ENCODE measurements around the gene CDH4.

CDH4 gene

DNA sequence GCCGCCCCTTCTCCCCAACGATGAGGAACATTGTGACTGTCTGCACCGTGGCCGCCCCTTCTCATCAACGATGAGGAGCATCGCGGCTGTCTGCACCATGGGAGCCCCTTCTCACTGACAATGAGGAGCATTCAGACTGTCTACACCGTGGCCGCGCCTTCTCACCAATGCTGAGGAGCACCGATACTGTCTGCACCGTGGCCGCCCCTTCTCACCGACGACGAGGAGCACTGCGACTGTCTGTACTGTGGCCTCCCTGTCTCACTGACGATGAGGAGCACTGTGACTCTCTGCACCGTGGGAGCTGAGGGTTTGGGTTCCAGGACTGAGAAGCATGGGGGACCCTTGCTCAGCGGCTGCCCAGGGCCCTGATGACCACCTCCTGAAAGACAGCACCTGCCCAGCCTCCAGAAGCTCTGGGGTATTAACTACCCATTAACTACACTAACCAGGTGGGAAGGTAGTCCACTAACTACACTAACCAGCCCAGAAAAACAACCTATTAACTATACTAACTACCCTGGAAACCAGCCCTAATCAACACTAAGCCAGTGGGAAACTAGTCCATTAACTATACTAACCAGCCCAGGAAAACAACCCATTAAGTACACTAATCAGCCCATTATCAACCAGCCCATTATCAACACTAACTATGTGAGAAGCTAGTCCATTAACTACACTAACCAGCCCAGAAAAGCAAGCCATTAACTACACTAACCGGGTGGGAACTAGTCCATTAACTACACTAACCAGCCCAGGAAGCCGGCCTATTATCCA is 696.7 kb downstream of the CDH4 start:
- TF ChIP-seq, protein P1, sequence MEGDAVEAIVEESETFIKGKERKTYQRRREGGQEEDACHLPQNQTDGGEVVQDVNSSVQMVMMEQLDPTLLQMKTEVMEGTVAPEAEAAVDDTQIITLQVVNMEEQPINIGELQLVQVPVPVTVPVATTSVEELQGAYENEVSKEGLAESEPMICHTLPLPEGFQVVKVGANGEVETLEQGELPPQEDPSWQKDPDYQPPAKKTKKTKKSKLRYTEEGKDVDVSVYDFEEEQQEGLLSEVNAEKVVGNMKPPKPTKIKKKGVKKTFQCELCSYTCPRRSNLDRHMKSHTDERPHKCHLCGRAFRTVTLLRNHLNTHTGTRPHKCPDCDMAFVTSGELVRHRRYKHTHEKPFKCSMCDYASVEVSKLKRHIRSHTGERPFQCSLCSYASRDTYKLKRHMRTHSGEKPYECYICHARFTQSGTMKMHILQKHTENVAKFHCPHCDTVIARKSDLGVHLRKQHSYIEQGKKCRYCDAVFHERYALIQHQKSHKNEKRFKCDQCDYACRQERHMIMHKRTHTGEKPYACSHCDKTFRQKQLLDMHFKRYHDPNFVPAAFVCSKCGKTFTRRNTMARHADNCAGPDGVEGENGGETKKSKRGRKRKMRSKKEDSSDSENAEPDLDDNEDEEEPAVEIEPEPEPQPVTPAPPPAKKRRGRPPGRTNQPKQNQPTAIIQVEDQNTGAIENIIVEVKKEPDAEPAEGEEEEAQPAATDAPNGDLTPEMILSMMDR (IDR thresholded peaks at IDR 0.05; ENCODE audit: borderline replicate concordance, control extremely low read depth, extremely low read depth, insufficient read depth, missing control alignments) = no peak
- no peak for DNase-seq (ENCODE audit: low spot score)
- in situ Hi-C loops (cut with MboI; ENCODE audit: low sequenced_read_pairs, unreplicated experiment) = no loop called here

DNA sequence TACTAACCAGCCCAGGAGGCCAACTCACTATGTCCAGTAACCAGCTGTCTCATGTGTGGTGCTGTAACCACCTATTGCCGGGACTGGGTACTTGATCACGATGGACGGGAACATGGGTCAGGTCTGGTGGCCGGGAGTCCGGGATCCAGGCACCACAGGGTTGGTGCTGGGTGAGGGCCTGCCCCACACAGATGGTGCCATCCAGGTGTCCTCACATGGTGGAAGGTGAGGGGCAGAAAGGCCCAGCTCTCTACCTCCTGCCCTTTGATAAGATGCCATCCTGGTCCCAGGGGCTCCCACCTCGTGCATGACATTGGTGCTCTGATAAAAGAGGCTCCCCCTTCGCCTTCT is 697.3 kb downstream of the CDH4 start:
- TF ChIP-seq, protein P1 (IDR thresholded peaks at IDR 0.05; ENCODE audit: borderline replicate concordance, control extremely low read depth, extremely low read depth, insufficient read depth, missing control alignments) = no peak
- DNase-seq (ENCODE audit: low spot score) = no peak
- in situ Hi-C loops (cut with MboI; ENCODE audit: low sequenced_read_pairs, unreplicated experiment) = no loop called here

DNA sequence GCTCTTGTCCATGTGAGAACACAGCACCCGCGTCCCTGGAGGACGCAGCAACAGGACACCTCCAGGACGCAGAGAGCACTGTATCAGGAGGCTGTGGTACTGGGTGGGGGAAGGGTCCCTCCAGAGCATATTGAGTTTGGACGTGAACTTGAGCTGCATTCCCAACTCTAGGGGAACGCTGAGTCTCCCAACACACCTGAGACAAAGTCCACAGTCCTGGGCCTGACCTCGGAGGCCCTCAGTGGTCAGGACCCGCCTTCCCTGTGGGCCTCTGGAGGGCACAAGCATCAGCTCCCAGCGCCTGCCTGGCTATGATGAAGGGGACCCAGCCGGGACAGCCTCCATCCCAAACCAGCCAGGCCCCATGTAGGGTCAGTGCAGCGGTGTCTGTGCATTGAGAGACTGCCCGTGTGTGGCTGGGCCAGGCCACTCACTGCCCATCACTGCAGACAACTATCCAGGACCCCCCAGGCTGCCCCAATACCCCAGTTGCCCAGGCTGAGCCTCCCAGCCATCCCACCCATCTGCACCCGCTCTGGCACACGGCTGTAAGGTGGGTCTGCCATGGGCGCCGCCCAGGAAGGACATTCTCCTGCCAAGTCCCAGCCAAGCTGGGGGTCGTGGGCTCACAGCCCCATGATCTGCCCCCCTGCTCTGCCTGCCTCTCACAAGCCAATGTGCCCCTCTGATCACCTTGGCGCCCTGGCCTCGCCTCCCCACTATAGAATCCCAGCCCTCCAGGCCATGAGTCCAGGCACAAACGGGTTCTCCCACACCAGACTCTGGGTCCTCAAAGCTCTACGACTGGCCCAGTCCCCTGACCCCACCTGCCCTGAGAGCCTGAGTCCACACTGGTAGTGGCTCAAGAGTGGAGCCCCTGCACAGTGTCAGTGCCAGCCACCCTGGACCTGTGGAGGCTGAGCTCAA is 697.9 kb downstream of the CDH4 start:
- in situ Hi-C loops (cut with MboI; ENCODE audit: low sequenced_read_pairs, unreplicated experiment) = no loop called here
- TF ChIP-seq, protein P1 (IDR thresholded peaks at IDR 0.05; ENCODE audit: borderline replicate concordance, control extremely low read depth, extremely low read depth, insufficient read depth, missing control alignments) = no peak
- no peak for DNase-seq (ENCODE audit: low spot score)

DNA sequence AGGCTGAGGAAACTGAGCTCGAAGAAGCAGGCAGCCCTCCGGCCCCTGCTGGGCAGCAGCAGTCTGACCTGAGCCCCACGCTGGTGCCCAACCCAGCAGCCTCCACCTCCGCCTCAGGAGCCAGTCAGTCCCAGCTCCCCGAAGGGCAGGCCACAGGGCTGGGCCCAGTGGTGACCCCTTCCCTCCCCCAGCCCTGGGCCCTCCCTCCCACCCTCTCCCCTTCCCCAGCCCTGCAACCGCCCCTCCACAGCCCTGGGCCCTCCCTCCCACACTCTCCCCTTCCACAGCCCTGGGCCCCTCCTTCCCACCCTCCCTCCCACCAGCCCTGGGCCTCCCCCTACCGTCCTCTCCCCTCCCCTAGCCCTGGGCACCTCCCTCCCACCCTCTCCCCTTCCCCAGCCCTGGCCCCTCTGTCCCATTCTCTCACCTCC is 698.6 kb downstream of the CDH4 start:
- in situ Hi-C loops (cut with MboI; ENCODE audit: low sequenced_read_pairs, unreplicated experiment) = no loop called here
- DNase-seq (ENCODE audit: low spot score) = no peak
- TF ChIP-seq, protein P1 (IDR thresholded peaks at IDR 0.05; ENCODE audit: borderline replicate concordance, control extremely low read depth, extremely low read depth, insufficient read depth, missing control alignments) = no peak

DNA sequence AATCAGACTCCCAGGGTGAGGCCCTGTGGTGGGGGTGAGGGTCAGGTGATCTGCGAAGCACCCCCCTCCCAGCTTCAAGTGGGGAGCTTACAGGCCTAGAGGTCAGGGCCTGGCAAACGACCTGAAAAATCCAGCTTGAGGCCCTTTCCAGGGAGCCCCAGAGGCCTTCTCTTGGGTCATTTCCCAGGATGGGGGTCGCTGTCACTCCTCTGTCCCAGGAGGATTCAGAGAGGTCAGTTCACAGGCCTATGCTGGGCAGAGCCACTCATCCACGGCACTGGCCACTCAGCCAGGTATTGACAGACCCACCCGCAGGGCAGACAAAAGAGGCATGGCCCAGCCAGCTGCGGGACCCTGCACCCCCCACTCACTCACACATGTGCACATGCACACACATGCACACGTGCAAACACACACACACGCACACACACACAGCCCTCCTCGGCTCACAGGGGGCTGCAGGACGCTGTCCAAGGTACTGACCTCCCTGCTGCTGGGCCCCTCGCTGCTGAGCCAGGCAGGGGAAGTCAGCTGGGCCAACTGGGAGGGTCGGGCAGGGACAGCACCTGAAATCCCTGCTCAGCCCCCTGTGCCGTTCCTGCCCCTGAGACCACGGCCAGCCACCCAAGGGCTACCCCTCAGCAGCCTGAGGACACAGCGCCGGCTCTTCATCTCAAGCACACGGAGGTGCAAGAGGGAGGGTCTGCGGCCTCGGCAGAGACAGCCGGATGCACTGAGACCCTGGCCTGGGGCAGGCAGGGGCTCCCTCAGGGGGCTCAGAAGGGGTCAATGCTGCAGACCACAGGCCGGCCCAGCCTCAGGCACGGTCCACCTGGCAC is 699.9 kb downstream of the CDH4 start:
- TF ChIP-seq, protein P1 (IDR thresholded peaks at IDR 0.05; ENCODE audit: borderline replicate concordance, control extremely low read depth, extremely low read depth, insufficient read depth, missing control alignments) = no peak

More for the DNA sequence above, 699.9 kb downstream of the CDH4 start:
- no peak for DNase-seq (ENCODE audit: low spot score)
- in situ Hi-C loops (cut with MboI; ENCODE audit: low sequenced_read_pairs, unreplicated experiment) = no loop called here
